ENCODE measurements around the gene TOMM22.
"Not testable (repeated sequence)": the region's sequence is repeated elsewhere in the genome, so short reads cannot be mapped to it uniquely, and the experiment has no call there.

The TOMM22 gene

DNA sequence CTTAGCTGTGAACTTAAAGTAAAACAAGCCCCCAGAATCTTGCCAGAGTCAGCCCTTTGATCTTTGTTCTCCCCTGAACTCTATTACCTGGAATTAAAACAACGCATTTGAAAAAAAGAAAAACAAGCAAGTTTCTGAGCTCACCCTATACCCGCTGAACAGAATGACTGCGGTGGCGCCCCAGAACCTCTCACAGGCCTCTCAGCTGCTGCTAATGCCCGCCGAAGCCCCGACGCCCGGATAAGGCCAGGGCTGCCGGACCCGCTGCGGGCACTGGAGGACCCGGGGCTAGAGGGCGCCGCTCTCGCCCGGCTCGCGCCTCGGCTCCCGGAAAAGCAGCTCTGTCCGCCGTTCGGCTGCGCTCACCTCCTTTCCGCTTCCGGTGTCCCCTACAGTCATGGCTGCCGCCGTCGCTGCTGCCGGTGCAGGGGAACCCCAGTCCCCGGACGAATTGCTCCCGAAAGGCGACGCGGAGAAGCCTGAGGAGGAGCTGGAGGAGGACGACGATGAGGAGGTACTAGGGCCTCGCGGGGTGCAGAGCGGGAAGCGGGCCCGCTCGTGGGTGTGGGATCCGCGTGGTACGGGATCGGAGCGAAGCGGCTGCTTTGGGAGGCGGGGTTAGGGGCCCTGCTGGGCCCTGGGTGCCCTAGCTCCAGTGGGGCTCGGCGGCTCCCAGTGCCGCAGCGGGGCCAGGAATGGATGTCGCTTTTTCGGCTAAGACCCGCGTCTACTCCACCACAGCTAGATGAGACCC is at the start of gene TOMM22:
Gene TOMM22 (plus strand): TSS at position 376 of the 754 bp plus-strand sequence. CDS start 22 bp downstream, at position 398.
- H3K9me3 ChIP-seq (ENCODE audit: control insufficient read depth, insufficient read depth, low read length): no peaks in the 10 kb centered on the region
- H3K36me3 ChIP-seq (ENCODE audit: control insufficient read depth, insufficient read depth, low read length): peaks cover 17% of the 10 kb centered on the region
- no peaks in the 10 kb centered on the region for H3K27me3 ChIP-seq (ENCODE audit: control insufficient read depth, insufficient read depth, low read length)
- H3K9ac ChIP-seq (ENCODE audit: low read depth, low read length): peak within 1 kb of the TSS; percentile 98
- H3K4me3 ChIP-seq (ENCODE audit: low read depth, low read length): peak within 1 kb of the TSS; percentile 95
- no peaks in the 10 kb centered on the region for H3K4me1 ChIP-seq (ENCODE audit: control insufficient read depth, insufficient read depth, low read length)

GRCh38 chr22:38632528-38632927 is 49.2 kb upstream of the TOMM22 start:
- H3K36me3 ChIP-seq (ENCODE audit: control insufficient read depth, insufficient read depth, low read length): no peaks in the 10 kb centered on the region
- no peaks in the 10 kb centered on the region for H3K27me3 ChIP-seq (ENCODE audit: control insufficient read depth, insufficient read depth, low read length)
- no peaks in the 10 kb centered on the region for H3K4me1 ChIP-seq (ENCODE audit: control insufficient read depth, insufficient read depth, low read length)
- H3K9ac ChIP-seq (ENCODE audit: low read depth, low read length): no peak overlapping the region
- no peak overlapping the region for H3K4me3 ChIP-seq (ENCODE audit: low read depth, low read length)
- no peaks in the 10 kb centered on the region for H3K9me3 ChIP-seq (ENCODE audit: control insufficient read depth, insufficient read depth, low read length)

- H3K9me3 ChIP-seq (ENCODE audit: control insufficient read depth, insufficient read depth, low read length): no peaks in the 10 kb centered on the region
- H3K36me3 ChIP-seq (ENCODE audit: control insufficient read depth, insufficient read depth, low read length): no peaks in the 10 kb centered on the region
- no peaks in the 10 kb centered on the region for H3K27me3 ChIP-seq (ENCODE audit: control insufficient read depth, insufficient read depth, low read length)
- no peak overlapping the region for H3K4me3 ChIP-seq (ENCODE audit: low read depth, low read length)
- no peak overlapping the region for H3K9ac ChIP-seq (ENCODE audit: low read depth, low read length)
- no peaks in the 10 kb centered on the region for H3K4me1 ChIP-seq (ENCODE audit: control insufficient read depth, insufficient read depth, low read length)
Observed at GRCh38 chr22:38638216-38638615, 43.5 kb upstream of the TOMM22 start.

DNA sequence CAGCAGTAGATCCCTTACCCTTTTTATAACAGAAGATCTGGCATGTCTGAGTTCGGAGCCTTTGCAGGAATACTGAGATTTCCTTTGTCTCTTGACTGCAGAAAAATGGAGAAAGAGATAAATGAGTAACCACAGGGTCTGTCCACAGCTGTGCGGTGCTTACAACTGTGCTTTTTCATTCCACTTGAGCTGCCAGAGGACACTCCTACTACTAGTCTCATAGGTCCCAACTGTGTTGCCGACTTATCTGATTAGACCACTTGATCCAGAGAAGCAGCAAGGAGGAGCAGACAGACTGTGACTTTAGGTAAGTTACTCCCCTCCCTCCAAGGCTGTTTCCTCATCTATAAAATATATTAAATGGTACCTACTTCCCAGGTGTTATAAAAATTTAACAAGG is 43.0 kb upstream of the TOMM22 start:
- Histone ChIP-seq H3K4me1 (ENCODE audit: control insufficient read depth, insufficient read depth, low read length) (no peaks in the 10 kb centered on the region), H3K9ac (ENCODE audit: low read depth, low read length) (no peak overlapping the region), H3K27me3 (ENCODE audit: control insufficient read depth, insufficient read depth, low read length) (no peaks in the 10 kb centered on the region), H3K4me3 (ENCODE audit: low read depth, low read length) (no peak overlapping the region), H3K9me3 (ENCODE audit: control insufficient read depth, insufficient read depth, low read length) (no peaks in the 10 kb centered on the region), H3K36me3 (ENCODE audit: control insufficient read depth, insufficient read depth, low read length) (no peaks in the 10 kb centered on the region)

GRCh38 chr22:38641476-38642040 is 40.2 kb upstream of the TOMM22 start:
- Histone ChIP-seq H3K4me3 (ENCODE audit: low read depth, low read length) (no peak overlapping the region), H3K4me1 (ENCODE audit: control insufficient read depth, insufficient read depth, low read length) (no peaks in the 10 kb centered on the region), H3K9ac (ENCODE audit: low read depth, low read length) (no peak overlapping the region), H3K9me3 (ENCODE audit: control insufficient read depth, insufficient read depth, low read length) (no peaks in the 10 kb centered on the region), H3K27me3 (ENCODE audit: control insufficient read depth, insufficient read depth, low read length) (no peaks in the 10 kb centered on the region), H3K36me3 (ENCODE audit: control insufficient read depth, insufficient read depth, low read length) (no peaks in the 10 kb centered on the region)

- H3K4me3 ChIP-seq (ENCODE audit: low read depth, low read length); H3K9ac ChIP-seq (ENCODE audit: low read depth, low read length); H3K36me3 ChIP-seq (ENCODE audit: control insufficient read depth, insufficient read depth, low read length); H3K27me3 ChIP-seq (ENCODE audit: control insufficient read depth, insufficient read depth, low read length); H3K9me3 ChIP-seq (ENCODE audit: control insufficient read depth, insufficient read depth, low read length); H3K4me1 ChIP-seq (ENCODE audit: control insufficient read depth, insufficient read depth, low read length): not testable (repeated sequence)
Observed at GRCh38 chr22:38644245-38644644, 37.5 kb upstream of the TOMM22 start.

DNA sequence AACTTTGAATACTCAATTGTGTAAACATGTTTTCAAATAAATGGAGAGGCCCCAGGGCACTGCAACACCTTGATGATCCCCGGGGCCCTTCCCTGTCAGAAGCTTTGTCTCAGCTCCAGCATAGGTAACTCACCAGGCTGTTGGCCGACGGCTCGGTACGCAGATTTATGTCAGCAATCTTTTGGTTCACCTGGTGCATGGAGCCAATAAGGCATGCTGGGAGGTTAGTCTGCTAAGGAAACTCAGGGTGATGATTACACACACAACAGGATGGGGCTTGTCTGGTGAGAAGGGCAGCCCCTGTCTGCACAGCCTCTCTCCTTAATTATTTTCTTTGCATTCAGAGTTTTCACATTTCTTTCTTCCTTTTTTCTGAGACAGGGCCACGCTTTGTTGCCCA is 36.3 kb upstream of the TOMM22 start:
- Histone ChIP-seq H3K4me3 (ENCODE audit: low read depth, low read length) (no peak overlapping the region), H3K9ac (ENCODE audit: low read depth, low read length) (no peak overlapping the region), H3K27me3 (ENCODE audit: control insufficient read depth, insufficient read depth, low read length) (no peaks in the 10 kb centered on the region), H3K4me1 (ENCODE audit: control insufficient read depth, insufficient read depth, low read length) (no peaks in the 10 kb centered on the region), H3K9me3 (ENCODE audit: control insufficient read depth, insufficient read depth, low read length) (no peaks in the 10 kb centered on the region), H3K36me3 (ENCODE audit: control insufficient read depth, insufficient read depth, low read length) (no peaks in the 10 kb centered on the region)

DNA sequence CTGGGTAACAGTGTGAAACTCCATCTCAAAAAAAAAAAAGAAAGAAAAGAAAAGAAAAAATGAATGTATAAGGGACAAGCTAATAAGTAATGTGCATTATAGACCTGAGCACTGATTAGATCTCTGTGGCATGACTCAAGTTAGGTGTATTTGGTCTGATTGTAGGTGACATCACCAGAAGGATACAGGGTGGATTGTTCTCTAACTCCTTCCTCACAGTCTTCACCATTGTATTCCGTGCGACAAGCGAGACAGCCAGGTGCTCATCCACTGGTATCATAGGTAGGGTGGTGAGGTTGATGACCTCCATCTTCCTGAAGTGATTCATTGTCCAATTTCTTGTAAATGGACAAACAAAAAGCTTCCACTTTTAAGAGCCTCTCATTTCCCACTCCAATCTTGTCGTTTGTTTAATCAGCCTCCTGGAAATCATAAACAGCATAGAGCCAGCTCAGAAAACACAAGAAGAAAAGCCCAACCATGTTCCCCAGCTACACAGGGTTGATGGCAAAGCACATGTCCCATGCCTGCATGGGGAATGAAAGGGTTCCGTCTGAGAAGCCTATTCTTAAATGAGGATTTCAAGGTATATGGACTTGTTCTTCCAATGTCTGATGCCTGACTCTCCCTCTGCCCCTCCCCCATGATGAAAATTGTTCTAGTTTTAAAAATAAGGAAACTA is 31.8 kb upstream of the TOMM22 start:
- H3K9ac ChIP-seq (ENCODE audit: low read depth, low read length): no peak overlapping the region
- no peak overlapping the region for H3K4me3 ChIP-seq (ENCODE audit: low read depth, low read length)
- no peaks in the 10 kb centered on the region for H3K9me3 ChIP-seq (ENCODE audit: control insufficient read depth, insufficient read depth, low read length)
- H3K36me3 ChIP-seq (ENCODE audit: control insufficient read depth, insufficient read depth, low read length): no peaks in the 10 kb centered on the region
- no peaks in the 10 kb centered on the region for H3K27me3 ChIP-seq (ENCODE audit: control insufficient read depth, insufficient read depth, low read length)
- no peaks in the 10 kb centered on the region for H3K4me1 ChIP-seq (ENCODE audit: control insufficient read depth, insufficient read depth, low read length)

DNA sequence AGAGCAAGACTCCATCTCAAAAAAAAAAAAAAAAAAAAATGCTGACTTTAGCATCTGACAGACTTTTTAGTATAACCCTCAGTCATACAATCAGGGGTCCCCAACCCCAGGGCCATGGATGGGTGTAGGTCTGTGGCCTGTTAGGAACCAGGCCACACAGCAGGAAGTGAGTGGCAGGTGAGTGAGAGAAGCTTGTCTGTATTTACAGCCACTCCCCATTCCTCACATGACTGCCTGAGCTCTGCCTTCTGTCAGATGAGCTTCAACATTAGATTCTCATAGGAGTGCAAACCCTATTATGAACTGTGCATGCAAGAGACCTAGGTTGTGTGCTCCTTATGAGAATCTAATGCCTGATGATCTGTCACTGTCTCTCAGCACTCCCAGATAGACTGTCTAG is 28.9 kb upstream of the TOMM22 start:
- H3K4me3 ChIP-seq (ENCODE audit: low read depth, low read length): no peak overlapping the region
- H3K4me1 ChIP-seq (ENCODE audit: control insufficient read depth, insufficient read depth, low read length): peaks cover 3% of the 10 kb centered on the region
- H3K27me3 ChIP-seq (ENCODE audit: control insufficient read depth, insufficient read depth, low read length): no peaks in the 10 kb centered on the region
- no peaks in the 10 kb centered on the region for H3K36me3 ChIP-seq (ENCODE audit: control insufficient read depth, insufficient read depth, low read length)
- H3K9ac ChIP-seq (ENCODE audit: low read depth, low read length): no peak overlapping the region
- no peaks in the 10 kb centered on the region for H3K9me3 ChIP-seq (ENCODE audit: control insufficient read depth, insufficient read depth, low read length)

DNA sequence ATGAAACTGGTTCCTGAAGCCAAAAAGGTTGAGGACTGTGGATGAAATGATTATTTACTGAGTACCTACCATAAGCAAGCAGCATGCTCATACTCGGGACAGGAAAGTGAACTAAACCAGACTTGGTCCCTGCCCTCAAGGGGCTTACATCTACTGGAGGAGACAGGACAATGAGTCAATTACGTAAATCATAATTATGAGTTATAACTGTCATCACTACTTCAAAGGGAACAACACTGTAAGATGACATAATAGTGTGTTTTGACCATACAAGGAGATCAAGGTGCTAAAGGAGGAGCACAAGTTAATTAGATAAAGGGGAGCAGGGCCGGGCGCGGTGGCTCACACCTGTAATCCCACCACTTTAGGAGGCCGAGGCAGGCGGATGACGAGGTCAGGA is 28.0 kb upstream of the TOMM22 start:
- Histone ChIP-seq H3K4me3 (ENCODE audit: low read depth, low read length) (no peak overlapping the region), H3K36me3 (ENCODE audit: control insufficient read depth, insufficient read depth, low read length) (no peaks in the 10 kb centered on the region), H3K9ac (ENCODE audit: low read depth, low read length) (no peak overlapping the region), H3K27me3 (ENCODE audit: control insufficient read depth, insufficient read depth, low read length) (no peaks in the 10 kb centered on the region), H3K9me3 (ENCODE audit: control insufficient read depth, insufficient read depth, low read length) (no peaks in the 10 kb centered on the region), H3K4me1 (ENCODE audit: control insufficient read depth, insufficient read depth, low read length) (peaks cover 3% of the 10 kb centered on the region)

DNA sequence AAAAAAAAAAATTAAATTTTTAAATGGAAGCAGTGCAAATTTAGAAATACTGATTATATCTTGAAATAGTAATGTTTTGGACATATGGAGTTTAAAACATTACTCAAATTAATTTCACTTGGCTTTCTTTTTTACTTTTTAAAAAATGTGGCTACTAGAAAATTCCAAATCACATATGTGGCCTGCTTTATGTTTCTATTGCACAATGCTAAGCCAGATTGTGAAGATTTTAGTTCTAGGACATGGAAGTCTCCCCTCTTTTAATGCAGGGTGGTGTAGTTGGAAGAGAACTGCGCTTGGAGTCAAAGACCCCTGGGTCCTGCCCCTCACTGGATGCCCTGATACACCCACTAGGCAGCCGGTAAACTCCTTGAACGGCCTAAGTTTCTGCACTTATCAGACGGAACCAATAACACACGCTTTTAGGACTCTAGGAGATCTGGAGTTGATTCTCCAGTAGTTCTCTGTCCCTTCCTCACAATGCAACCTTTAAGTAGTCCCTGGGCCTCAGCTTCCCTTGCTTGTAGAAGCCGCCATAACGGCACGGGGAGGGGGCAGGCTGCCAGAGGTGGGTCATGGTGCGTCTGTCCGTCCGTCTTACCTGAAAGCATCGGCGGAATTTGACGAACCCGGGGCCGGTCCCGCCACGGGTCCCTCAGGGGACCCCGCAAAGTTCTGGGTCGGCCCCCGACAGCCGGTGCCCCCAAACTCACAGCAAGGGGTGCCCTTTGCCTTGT is 26.1 kb upstream of the TOMM22 start:
- Histone ChIP-seq H3K9me3 (ENCODE audit: control insufficient read depth, insufficient read depth, low read length) (no peaks in the 10 kb centered on the region), H3K4me3 (ENCODE audit: low read depth, low read length) (peak overlapping the region; percentile 89), H3K36me3 (ENCODE audit: control insufficient read depth, insufficient read depth, low read length) (no peaks in the 10 kb centered on the region), H3K4me1 (ENCODE audit: control insufficient read depth, insufficient read depth, low read length) (peaks cover 3% of the 10 kb centered on the region), H3K9ac (ENCODE audit: low read depth, low read length) (peak overlapping the region; percentile 14), H3K27me3 (ENCODE audit: control insufficient read depth, insufficient read depth, low read length) (no peaks in the 10 kb centered on the region)

Measured in iPS-15b (cell line).